Brain microvascular endothelial cell (primary cell): ENCODE data around the gene CD1E.

ENCODE experiments used
- DNase-seq: peaks from one replicate; pipeline ENCODE4 v3.0.0-alpha.2; 2020
- H3K27ac ChIP-seq: fragments of 250-450 bp; sonication (Bioruptor Pico); 2 replicates; pipeline ENCODE4 v1.5.1; 2020; ENCODE audit warnings: mild to moderate bottlenecking, moderate library complexity
- H3K27me3 ChIP-seq: fragments of 250-450 bp; sonication (Bioruptor Pico); replicated peaks from 2 replicates; pipeline ENCODE4 v1.5.1; 2020; ENCODE audit warnings: mild to moderate bottlenecking
- H3K36me3 ChIP-seq: fragments of 250-450 bp; sonication (Bioruptor Pico); replicated peaks from 2 replicates; pipeline ENCODE4 v1.5.1; 2020; ENCODE audit warnings: mild to moderate bottlenecking
- H3K4me3 ChIP-seq: 2 replicates; pipeline ENCODE4 v1.5.1; 2011; ENCODE audit warnings: low read depth, mild to moderate bottlenecking, control low read depth, low read length, moderate library complexity
- CTCF ChIP-seq: IDR thresholded peaks from 2 replicates; pipeline ENCODE4 v1.5.1; 2011; ENCODE audit warnings: low read depth, mild to moderate bottlenecking, moderate library complexity, low read length, control low read depth, inconsistent platforms; ENCODE audit errors: missing control alignments
- in situ Hi-C: cut with HindIII; loops from 2 replicates; pipeline ENCODE4 v1.10.0; 2017; ENCODE audit warnings: low sequenced_read_pairs, low pct_ligation_motif_present

The CD1E gene

GRCh38 chr1:158354255-158354654 is 561 bp downstream of the CD1E start:
- H3K27ac ChIP-seq = no peak overlapping the region
- no peak for TF ChIP-seq CTCF
- no peaks in the 10 kb centered on the region for H3K27me3 ChIP-seq
- H3K36me3 ChIP-seq = no peaks in the 10 kb centered on the region
- no peak for DNase-seq
- H3K4me3 ChIP-seq = no peak overlapping the region
- in situ Hi-C loops = no loop called here

GRCh38 chr1:158355773-158356285 is 2.1 kb downstream of the CD1E start:
- in situ Hi-C loops = no loop called here
- Histone ChIP-seq H3K27ac (no peak overlapping the region), H3K36me3 (no peaks in the 10 kb centered on the region), H3K4me3 (no peak overlapping the region), H3K27me3 (no peaks in the 10 kb centered on the region)
- no peak for TF ChIP-seq CTCF
- DNase-seq = no peak

GRCh38 chr1:158356616-158357015 is 2.9 kb downstream of the CD1E start:
- in situ Hi-C loops = no loop called here
- no peak for TF ChIP-seq CTCF
- H3K27me3 ChIP-seq = no peaks in the 10 kb centered on the region
- DNase-seq = no peak
- no peaks in the 10 kb centered on the region for H3K36me3 ChIP-seq
- no peak overlapping the region for H3K4me3 ChIP-seq
- no peak overlapping the region for H3K27ac ChIP-seq

- Histone ChIP-seq H3K36me3 (no peaks in the 10 kb centered on the region), H3K27me3 (no peaks in the 10 kb centered on the region), H3K4me3 (no peak overlapping the region), H3K27ac (no peak overlapping the region)
- in situ Hi-C loops = no loop called here
- TF ChIP-seq CTCF = no peak
- no peak for DNase-seq
These were observed 3.7 kb downstream of the CD1E start for GRCh38 chr1:158357441-158357840.

GRCh38 chr1:158362482-158362881 is 8.8 kb downstream of the CD1E start:
- DNase-seq = no peak
- in situ Hi-C loops = no loop called here
- Histone ChIP-seq H3K36me3 (no peaks in the 10 kb centered on the region), H3K27me3 (no peaks in the 10 kb centered on the region), H3K27ac (no peak overlapping the region), H3K4me3 (no peak overlapping the region)
- TF ChIP-seq CTCF = no peak

GRCh38 chr1:158362941-158363340 is 9.2 kb downstream of the CD1E start:
- TF ChIP-seq CTCF = no peak
- Histone ChIP-seq H3K27me3 (no peaks in the 10 kb centered on the region), H3K27ac (no peak overlapping the region), H3K4me3 (no peak overlapping the region), H3K36me3 (no peaks in the 10 kb centered on the region)
- no peak for DNase-seq
- in situ Hi-C loops = no loop called here
